GM23338 (cell line): ENCODE measurements around the gene NRCAM.

Experiments used
- CTCF ChIP-seq, 2 experiments: fragments of 200-600 bp in 1 of 2; sonication (generic) in 1 of 2; conservative IDR thresholded peaks; 2 replicates each; pipeline versions ENCODE4 v1.5.1 to v1.6.1; 2016 to 2017; ENCODE audit warnings: antibody characterized with exemption in 2 of 2, low read depth in 2 of 2, mild to moderate bottlenecking in 2 of 2, moderate library complexity in 1 of 2
- EZH2 ChIP-seq: fragments of 200-600 bp; sonication (generic); IDR thresholded peaks from one replicate; pipeline ENCODE4 v1.8.0; 2017; ENCODE audit warnings: antibody characterized with exemption, mild to moderate bottlenecking, low read depth; ENCODE audit not compliant: unreplicated experiment

- TF ChIP-seq CTCF (conservative IDR thresholded peaks at IDR 0.05; ENCODE audit: low read depth in 2 of 2) (no peak), EZH2 (no peak)
Observed at GRCh38 chr7:108120196-108120595, 336.0 kb downstream of the NRCAM start.
